MM.1S (cell line): ENCODE measurements around the gene NLRP5.

Experiments used
- CTCF ChIP-seq: fragments of 300-600 bp; sonication (generic); IDR thresholded peaks from 2 replicates; pipeline ENCODE4 v1.5.1; 2016; ENCODE audit warnings: antibody characterized with exemption, low read length, mixed read lengths
- EZH2 ChIP-seq: fragments of 300-600 bp; sonication (generic); optimal IDR thresholded peaks from 2 replicates; pipeline ENCODE3; 2017; ENCODE audit warnings: low read depth, mild to moderate bottlenecking, antibody characterized with exemption, low read length, mixed read lengths
- EZH2phosphoT487 ChIP-seq: fragments of 300-600 bp; sonication (generic); IDR thresholded peaks from 2 replicates; pipeline ENCODE4 v1.6.1; 2018; ENCODE audit warnings: antibody characterized with exemption, low read length

- TF ChIP-seq EZH2 (no peak), CTCF (peak; percentile 86), EZH2phosphoT487 (no peak)
Measured at GRCh38 chr19:56066152-56067023, 79.8 kb downstream of the NLRP5 start.
